ENCODE results near the gene SERPINB10.

DNA sequence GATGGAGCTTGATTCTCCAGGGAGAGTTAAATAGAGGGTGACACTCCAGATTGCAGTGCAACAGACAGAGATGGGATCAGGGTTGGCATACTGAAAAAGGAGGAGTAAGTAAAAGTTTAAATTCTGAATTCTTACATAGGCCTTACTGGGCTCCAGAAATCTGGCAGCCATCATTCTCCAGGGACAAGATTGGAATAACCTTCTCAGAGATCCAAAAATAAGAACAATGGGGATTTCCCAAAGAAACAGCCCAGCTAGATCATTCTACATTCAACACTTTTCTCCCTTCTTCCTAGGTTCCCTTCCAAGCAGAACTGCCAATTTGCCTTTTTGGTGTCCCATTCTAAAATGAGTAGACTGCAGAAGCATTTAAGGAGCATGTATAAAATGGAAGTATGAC is 35.2 kb upstream of the SERPINB10 start:
- TF ChIP-seq, protein P1, sequence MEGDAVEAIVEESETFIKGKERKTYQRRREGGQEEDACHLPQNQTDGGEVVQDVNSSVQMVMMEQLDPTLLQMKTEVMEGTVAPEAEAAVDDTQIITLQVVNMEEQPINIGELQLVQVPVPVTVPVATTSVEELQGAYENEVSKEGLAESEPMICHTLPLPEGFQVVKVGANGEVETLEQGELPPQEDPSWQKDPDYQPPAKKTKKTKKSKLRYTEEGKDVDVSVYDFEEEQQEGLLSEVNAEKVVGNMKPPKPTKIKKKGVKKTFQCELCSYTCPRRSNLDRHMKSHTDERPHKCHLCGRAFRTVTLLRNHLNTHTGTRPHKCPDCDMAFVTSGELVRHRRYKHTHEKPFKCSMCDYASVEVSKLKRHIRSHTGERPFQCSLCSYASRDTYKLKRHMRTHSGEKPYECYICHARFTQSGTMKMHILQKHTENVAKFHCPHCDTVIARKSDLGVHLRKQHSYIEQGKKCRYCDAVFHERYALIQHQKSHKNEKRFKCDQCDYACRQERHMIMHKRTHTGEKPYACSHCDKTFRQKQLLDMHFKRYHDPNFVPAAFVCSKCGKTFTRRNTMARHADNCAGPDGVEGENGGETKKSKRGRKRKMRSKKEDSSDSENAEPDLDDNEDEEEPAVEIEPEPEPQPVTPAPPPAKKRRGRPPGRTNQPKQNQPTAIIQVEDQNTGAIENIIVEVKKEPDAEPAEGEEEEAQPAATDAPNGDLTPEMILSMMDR (IDR thresholded peaks at IDR 0.05), result no peak
- no peak for TF ChIP-seq POLR2AphosphoS5 (IDR thresholded peaks at IDR 0.05)
